Measurements from ENCODE around the gene MBOAT1.
"Not testable (repeated sequence)": the region's sequence is repeated elsewhere in the genome, so short reads cannot be mapped to it uniquely, and the experiment has no call there.

MBOAT1 gene

GRCh38 chr6:20172842-20173456, 39.3 kb downstream of the MBOAT1 start:
- no peak for DNase-seq

DNA sequence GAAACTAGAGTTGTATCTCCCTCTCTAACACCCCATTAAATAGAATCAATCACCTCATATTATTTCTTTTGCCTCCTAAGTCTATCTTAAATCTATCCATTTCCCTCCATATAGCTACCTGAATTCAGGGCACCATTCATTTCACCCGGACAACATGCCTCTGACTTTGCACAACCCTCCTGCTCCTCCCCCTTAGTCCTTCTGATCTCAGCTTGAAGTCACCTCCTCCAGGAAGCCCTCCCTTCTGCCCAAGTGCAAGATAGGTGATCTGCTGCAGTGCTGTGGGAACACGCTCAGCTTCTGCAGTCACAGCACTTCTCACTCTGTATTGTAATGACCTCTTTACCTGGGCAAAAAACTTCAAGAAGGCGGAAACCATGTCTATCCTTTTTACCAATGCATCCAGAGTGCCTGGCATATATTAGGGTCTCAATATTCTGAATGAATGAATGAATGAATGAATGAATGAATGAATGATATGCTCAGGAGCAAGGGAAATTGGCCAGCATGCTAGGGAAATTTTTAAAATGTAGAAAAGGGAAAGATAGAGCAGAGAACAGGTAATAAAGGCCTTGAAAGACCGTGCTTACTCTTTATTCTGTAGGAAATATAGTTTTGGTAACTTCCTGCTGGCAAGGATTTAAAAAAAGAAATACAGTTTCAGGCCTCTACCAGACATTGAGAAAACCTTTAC, 41.7 kb downstream of the MBOAT1 start:
- DNase-seq, result no peak

DNA sequence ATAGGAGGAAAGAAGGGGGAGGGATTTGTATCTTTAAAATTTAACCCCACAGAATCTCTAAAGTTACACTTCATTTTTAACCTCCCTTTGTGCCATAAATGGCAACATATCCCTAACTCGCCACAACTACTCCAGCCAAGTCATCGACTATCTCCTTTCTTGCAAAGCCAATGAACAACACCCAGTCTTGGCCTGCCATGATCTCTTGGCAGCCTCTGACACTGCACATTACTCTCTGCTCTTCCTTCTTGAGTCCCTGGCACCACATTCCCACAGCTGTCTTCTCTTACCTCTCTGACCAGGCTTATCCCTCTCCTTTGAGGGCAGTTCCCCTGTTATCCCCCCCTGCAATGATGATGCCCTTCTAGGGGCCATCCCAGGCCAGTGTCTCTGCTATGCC, 42.5 kb downstream of the MBOAT1 start:
- DNase-seq, result no peak

DNA sequence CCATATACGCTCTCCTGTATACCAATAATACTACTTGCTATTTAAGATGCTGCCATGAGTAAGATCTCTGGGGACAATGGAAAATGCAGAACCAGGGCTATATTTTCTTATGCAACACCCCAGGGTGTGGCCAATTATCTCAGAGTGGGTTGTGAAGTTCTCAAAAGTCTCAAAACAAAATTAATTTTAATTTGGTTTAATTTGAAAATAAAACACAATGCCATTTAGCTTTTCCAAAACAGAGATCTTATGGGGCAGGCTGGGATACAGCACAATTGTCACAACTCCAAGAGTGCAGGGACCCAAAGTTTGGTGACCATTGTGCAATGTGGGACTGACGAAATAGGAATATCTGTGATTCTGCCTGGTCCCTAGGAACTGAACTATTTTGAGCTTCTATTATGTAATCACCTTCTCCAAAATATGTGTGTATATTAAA, 43.1 kb downstream of the MBOAT1 start:
- no peak for DNase-seq

DNA sequence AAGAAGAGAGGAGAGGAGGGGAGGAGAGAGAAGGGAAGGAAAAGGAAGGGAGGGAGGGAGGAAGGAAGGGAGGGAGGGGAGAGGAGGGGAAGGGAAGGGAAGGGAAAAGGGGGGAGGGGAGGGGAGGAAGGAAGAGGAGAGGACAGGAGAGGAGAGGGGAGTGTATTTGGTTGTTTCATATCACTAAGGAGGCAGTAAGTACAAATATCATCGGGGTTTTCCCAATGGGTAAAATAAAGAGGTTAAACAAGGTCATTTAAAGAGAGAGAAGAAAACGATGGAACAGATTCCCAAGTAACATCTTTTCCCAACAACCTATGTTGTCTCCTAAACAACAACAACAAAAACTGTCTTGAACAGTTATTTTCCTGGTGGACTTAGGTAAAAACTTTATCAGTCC, 43.6 kb downstream of the MBOAT1 start:
- DNase-seq, result no peak

DNA sequence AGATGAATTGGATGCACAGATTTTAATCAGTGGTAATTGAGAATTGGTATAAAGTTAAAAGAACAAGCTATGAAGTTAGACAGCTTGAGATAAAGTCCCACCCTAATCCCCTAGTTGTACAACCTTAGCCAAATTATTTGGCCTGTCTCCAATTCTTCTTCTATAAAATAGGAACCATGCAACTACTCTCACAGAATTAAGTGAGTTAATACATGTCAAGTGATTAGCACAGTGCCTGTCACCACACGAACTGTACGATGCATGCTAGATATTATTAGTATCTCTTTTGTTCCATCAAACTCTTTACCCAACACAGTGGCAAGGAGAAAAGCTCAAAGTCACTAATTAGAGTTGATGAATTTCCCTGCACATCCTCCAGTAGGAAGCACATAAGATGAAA, 44.7 kb downstream of the MBOAT1 start:
- no peak for DNase-seq

DNA sequence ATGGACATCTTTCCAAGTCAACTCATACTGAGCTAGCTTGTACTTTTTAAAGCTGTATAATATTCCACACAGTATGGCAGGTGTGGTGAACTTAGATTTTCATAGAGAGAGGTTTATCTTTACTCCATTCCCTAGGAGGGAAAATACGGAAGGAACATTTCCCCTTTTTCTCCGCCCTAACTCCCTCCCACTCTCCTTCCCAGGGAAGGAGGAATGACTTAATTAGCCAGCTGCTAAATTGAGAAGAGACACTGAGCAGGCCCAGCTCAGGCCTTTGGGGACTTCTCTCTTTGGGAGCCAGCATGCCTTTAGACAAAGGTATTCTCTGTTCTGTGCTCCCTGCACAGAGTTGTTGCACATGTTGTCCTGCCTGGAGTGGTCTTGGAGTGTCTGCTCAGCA, 46.1 kb downstream of the MBOAT1 start:
- no peak for DNase-seq

DNA sequence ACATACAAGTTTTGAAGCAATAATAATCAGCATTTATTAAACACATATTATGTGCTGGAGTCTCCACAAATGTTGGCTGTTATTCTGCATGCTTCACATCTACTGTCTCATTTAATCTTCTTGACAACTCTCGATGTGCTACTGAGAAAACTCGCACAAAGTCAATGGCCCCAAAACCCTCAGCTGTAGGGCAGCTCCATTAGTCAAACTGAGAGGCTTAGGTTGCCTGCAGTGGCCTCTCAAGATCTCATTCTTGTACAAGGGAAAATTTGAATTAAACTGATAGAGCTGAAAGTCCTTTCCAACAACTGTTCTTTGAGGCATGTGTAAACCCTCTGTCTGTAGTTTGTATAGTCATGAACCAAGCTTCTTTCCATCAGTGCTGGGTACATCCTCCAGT, 49.8 kb downstream of the MBOAT1 start:
- no peak for DNase-seq

GRCh38 chr6:20160541-20161283, 51.6 kb downstream of the MBOAT1 start:
- DNase-seq, result no peak

- DNase-seq, result peak in 3 of 58 donors; percentile 3 to 10 (median 3)
These were observed 52.3 kb downstream of the MBOAT1 start for GRCh38 chr6:20159781-20160540.

DNA sequence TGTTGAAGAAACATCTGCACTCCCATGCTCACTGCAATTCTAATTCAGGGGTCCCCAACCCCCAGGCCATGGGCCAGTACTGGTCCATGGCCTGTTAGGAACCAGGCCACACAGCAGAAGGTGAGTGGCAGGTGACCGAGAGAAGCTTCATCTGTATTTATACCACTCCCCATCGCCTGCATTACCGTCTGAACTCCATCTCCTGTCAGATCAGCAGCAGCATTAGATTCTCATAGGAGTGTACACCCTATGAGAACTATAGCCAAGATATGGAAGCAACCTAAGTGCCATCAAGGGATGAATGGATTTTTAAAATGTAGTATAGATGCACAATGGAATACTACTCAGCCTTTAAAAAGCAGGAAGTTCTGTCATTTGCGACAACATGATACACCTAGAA, 53.2 kb downstream of the MBOAT1 start:
- no peak for DNase-seq

DNA sequence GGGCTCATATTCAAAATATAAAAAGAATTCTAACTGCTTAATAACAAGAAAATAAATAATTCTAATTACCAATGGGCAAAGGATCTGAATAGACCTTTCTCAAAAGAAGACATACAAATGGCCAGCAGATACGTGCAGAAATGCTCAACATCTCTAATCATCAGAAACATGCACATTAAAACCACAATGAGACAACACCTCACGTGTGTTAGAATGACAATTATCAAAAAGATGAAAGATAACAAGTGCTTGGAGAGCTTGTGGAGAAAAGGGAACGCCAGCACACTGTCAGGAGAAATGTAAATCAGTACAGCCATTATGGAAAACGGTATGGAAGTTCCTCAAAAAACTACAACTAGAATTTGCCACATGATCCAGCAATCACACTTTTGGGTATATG, 53.6 kb downstream of the MBOAT1 start:
- no peak for DNase-seq

GRCh38 chr6:20156824-20157223, 55.4 kb downstream of the MBOAT1 start:
- DNase-seq, result no peak

GRCh38 chr6:20154753-20155152, 57.5 kb downstream of the MBOAT1 start:
- DNase-seq, result no peak

DNA sequence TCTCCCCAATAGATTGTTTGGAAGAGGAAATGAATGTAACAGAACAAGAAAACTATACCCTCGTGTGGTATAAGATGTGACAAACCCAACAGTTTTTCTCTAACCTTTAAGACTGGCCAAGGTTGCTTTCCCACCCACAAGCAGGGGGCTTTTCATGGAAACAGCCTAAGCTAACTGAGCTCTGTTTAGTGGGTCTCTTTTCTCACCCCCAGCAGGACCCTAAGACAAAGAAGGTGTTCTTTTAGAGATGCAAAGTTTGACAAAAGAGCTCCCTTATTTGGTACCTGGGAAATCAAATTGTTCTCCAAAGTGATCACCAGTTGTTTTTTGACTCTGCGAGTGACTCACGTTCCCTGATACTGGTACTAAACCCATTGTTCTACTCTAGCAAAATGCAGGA, 59.1 kb downstream of the MBOAT1 start:
- DNase-seq, result no peak

DNA sequence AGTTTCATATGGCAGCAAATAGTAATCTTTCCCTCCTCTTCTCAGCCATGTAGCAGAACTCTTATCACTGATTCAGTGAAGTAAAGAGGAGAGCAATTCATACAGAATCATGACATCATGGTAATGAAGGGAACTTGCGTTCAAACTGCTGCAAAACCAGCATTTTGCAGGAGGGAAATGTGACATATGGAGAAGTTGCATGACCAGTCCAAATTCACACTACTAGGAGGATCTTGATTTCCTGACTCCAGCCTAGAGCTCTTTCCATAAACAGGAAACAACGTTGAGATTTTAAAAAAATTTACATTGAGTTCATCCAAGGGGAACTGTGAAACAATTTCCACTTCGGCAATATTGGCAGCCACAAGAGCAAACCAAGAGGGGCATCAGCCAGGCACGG, 63.8 kb downstream of the MBOAT1 start:
- no peak for DNase-seq

GRCh38 chr6:20147469-20147868, 64.8 kb downstream of the MBOAT1 start:
- DNase-seq, result no peak

- DNase-seq, result not testable (repeated sequence)
These were observed 65.4 kb downstream of the MBOAT1 start for GRCh38 chr6:20146831-20147230.

GRCh38 chr6:20146291-20146690, 66.0 kb downstream of the MBOAT1 start:
- no peak for DNase-seq

DNA sequence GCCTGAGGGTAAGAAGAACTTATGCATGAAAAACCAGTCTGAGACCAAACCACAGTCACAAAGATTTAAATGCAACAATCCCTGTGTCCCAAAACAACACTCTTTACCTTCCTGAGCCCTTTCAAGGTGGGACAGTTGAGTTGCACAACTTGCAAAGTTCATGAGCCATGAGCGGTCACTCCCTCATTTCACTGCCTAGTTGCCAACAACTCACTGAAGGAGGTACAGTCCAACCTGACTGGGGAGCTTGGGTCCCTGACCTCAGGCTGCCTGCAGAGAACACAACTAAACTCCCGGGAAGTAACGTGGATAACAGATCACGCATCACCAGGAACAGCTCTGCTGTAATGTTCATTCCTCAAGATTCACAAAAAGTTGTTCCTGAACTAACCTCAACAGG, 69.4 kb downstream of the MBOAT1 start:
- DNase-seq, result no peak

- DNase-seq, result no peak
These were observed 70.3 kb downstream of the MBOAT1 start for GRCh38 chr6:20141931-20142330.
